GM18520 (cell line): ENCODE data around the gene VDR.

Experiments
- ATAC-seq: cut with Tn5 transposase; IDR thresholded peaks from one replicate; pipeline ENCODE4 v1.9.1; 2021; ENCODE audit not compliant: unreplicated experiment

The VDR gene

DNA sequence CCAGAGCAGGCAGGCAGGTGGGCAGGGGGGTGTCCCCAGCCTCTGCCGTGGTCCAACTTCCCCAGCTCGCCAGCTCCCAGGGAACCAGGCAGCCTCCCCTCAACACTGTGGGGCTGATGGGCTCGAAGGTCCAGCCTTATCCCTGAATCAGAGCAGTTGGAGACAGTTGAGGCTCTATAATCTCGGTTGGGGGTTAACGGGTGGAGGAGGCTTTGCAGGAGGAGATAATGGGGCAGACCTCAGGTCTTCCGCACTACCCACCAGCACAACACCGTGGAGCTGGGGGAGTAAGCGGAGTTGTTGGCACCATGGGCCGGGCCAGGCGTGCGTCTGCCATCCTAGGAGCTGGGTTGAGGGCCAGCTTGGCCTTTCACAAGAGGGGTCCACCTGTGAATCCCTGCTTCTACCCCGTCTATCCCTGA is 71.2 kb downstream of the VDR start:
- ATAC-seq = no peak

DNA sequence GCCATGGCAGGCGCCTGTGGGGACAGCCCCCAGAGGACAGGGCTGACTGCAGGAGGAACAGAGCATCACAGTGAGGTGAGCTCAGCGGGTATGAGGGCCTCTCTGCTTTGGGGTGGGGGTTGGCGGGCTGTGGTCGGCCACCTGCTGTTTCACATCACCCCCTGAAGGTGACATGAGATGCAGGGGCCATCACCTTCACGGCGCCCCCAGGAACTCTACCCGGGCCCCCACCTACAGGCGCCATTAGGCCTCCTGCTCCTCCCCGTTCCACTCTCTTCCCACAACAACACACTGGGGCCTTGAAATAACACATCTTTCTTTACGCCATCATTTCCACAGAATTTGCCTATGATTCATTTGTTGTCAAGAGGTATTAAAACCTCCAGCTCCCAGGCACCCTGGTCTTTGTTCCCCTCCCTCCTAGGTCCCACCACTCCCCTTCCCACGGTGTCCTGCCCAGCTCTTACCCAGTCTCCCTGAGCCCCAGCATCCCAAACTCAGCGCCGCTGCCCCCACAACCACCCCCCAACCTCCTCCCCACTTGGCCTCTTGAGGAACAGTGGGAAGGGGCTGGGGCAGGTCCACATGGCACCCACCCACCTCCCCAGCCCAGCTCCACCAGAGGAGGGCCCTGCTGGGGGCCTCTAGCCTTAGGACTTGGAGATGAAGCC is 72.4 kb downstream of the VDR start:
- no peak for ATAC-seq

DNA sequence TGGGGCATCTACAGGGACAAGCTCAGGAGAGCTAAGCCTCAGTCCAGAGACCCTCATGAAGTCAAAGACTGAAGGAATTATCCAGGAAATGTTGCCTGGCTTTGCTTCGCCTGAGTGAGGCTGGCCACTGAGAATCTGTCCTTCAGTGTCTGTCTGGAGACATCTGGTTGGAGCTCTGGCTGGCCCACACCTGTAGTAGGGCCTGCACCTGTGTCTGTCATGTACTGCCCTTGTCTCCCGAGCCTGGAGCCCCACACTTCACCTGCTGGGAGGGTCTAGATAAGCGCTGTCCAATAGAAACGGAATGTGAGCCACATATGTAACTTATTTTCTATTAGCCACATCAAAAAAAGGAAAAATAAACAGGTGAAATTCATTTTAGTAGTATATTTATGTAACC is 75.2 kb downstream of the VDR start:
- no peak for ATAC-seq

DNA sequence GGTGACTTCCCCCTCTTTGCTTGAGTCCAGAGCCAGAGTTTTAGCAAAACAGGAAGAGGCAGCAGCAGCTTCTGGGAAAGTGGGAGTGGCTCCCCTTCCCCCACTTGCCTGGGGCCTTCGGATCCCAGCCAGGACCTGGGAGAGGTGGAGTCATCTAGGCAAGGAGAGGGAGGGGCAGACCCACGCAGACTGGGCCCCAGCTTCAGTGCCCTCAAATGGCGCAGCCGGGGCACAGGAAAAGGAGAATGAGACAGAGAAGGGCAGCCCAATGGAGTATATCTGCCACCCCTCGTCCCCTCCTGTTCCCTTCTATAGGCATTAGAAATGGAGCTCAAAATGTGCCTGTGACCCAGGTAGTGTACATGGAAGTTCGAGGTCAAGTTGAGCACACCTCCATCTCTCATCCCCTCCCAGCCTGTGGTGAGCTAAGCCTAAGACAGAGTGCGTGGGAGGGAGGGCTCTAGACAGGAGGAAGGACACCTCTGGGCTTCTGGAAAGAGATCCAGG is 75.8 kb downstream of the VDR start:
- ATAC-seq = no peak

DNA sequence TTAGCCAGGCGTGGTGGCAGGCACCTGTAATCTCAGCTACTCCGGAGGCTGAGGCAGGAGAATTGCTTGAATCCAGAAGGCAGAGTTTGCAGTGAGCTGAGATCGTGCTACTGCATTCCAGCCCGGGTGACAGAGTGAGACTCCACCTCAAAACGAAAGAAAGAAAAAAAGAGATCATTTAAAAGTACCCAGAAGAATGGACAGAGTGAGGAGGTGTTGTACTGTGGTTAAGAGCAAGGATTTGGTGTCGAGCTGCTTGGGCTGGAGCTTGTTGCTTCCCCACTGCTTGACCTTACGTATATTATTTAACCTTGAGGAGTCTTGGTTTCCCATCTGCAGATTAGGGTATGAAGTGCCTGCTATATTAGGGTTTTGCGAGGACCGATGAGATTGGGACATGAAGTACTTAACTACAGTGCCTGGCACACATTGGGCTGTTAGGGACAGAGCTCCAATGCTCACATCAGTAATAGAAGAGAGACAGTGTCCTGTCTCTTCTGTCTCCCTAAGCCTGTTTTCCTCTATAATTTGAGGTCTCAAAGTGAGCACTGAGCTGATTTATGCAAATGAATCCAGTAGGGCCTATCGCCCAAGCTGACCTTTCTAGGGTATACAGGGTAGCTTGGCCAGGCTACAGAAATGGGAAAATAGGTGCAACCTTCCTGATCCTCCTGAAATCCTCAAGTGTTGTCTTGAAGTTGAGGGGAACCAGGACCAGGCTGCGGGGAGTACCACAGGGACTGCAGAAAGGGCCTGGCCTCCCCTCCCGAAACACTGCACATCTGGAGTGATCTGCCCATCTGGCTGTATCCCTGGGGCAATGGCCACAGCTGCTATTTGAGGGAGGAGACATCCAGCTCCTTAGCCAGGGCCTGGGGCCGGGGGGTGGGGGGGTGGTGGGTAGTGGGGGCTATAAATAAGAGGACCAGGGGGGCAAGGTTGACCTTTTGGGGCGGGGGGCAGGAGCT is 76.5 kb downstream of the VDR start:
- no peak for ATAC-seq

DNA sequence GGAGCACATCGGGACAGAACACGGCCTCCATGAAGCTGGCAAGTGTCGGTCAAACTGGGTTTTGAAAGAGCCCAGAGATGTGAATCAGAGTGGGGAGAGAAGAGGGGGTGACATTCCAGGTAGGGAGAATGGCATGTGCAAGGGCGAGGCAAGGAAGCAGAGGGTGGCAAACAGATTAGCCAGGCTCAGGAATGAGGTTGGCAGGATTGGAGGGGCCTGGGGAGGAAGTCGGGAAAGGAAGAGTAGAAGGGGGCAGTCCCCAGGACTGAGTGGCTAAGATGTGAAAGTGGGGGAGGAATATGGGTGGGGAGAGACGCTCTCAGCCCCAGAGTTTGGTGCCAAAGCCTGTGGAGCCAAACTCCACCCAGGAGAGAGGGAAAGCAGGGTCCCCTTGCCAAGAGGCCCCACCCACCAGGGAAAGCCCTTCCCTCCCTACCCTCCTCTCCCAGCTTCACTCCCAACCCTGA is 79.6 kb downstream of the VDR start:
- ATAC-seq = no peak

DNA sequence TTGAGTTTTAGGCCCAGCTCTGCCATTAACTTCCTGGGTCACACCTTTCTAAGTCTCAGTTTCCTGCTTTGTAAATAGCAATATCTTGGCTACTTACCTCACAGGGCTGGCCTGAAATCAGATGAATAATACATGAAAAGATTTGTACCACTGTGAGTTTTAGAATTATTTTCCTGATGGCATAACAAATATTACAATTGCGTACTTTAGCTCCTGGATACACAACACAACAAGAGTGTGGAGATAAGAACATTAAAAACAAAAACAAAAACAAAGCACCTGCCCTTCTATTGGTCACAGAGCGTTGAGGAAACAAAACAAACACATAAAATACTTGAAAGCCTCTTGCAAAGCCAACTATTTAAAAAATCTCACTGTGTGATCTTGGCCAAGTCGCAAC is 80.2 kb downstream of the VDR start:
- ATAC-seq = no peak

DNA sequence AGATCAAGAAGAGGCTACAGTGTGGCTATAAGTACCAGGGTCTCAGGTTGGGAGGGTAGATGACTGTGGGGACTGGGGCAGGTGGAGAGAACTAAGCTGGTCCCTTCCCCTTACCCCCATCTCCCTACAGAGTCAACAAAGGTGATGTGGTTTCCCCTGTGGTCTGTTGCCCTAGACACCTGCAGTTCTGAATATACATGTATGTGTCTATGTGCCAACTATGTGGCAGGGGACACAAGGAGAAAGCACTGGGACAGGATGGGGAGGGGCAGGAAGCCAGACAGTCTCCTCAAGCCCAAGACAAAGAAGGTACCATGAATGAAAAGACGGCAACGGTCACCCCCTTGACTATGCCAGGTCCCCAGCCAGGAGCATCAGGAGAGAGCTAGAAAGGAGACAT is 80.6 kb downstream of the VDR start:
- ATAC-seq = no peak

DNA sequence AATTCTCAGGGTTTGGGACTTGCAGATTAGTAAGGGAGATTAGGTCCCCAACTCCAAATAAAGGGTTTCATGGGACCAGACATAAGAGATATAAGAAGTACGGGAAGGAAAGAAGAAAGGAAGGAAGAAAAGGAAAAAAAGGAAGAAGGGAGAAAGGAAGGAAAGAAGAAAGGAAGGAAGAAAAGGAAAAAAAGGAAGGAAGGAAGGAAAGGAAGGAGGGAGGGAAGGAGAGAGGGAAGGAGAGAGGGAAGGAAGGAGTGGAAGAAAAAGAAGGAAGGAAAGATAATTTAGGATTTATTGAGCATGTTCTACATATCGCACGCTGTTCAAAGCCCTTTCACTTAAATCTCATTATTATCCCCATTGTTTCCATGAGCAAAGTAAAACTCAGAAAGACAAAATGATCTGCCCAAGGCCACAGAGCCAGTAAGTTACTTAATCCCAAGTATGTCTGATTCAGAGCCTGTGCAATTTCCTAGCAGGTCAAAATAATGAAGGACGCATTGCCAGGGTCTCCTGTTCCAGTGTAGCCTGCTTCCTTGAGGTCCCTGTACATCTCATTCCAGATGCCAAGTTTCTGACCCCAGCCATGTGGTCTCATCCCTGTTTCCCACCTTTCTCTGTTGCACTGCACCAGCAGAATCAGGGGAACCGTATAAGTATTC is 81.2 kb downstream of the VDR start:
- ATAC-seq = no peak

DNA sequence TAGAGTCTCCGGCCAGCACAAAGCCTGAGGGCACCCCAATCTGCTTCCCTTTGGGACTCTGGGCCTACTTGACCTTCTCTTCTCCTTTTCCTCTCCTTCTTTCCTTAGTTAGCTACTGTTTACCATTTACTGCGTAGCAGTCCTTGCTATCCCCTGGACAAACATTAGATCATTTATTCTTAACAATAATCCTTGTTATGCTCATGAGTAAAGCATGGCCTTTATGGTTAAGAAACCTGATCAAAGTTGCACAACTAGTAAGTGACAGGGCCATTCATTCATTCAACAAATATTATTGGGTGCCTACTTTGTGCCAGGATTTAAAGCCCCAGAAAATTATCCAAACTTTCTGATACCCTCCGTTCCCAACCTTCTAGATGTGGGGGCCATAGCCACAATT is 81.9 kb downstream of the VDR start:
- no peak for ATAC-seq

DNA sequence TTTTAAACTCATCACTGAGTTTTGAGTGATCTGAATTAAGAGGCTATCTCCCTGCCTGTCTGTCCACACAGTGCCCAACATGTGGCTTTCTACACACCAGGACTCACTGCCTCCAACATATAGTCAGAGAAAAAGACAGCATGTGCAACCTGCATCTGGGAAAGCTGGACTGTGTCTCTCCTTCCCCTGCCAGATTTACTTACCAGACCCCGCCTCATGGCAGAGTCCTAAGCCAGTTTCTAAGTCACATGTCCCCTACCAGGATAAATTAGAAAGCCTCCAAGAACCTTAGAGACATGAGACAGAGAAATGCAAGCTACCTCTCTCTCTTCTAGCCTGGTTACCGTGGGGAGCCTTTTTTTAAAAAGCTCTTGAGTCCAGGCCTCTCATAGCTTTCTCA is 82.4 kb downstream of the VDR start:
- ATAC-seq = no peak

DNA sequence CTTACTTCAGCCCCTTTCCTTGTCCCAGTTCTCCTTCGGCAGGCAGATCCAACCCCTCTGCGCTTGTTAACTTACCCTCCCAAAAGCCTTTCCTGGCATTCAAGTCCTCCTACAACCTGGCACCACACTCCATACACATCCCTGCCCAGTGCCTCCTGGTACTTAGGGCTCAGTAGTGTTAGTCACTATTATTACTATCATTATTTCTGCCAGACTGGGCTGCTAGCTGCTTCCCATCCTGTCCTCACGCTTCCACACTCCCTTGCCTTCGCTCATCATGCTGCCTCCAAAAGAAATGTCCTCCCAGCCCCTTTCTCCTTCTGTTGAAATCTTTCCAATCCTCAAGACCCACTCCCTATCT is 83.5 kb downstream of the VDR start:
- ATAC-seq = no peak

DNA sequence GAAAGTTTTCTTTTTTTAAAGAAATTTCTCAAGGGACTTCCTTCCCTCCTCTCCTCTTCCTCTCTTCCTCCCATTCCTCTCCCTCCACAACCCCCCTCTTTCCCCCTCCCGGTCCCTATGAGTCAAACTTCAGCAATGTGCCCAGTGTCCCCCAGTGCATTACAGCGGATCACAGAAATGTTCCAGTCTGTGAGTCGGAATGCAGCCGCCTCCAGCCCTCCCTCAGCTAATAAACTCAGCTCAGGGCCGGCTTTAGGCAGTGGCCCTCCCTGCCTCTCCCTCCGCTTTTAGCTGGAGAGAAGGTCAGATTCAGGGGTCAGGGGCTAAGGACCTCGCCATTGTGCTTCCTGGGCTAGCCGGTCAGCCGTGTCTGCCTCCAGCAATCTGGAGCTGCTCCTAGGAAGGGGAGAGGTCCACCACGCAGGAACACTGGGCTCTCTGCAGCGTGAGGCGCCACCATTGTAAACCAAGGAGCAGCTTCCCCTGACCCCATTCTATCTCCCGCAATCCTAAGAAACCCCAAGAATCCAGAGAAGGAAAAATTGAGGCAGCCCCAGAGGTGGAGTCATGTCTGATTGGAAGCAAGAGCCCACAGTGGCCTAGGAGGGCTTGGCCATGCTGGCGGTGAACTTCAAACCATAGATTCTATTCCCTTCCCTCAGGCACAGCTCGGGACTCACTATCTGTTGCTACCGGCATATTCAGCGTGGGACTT is 84.0 kb downstream of the VDR start:
- no peak for ATAC-seq

DNA sequence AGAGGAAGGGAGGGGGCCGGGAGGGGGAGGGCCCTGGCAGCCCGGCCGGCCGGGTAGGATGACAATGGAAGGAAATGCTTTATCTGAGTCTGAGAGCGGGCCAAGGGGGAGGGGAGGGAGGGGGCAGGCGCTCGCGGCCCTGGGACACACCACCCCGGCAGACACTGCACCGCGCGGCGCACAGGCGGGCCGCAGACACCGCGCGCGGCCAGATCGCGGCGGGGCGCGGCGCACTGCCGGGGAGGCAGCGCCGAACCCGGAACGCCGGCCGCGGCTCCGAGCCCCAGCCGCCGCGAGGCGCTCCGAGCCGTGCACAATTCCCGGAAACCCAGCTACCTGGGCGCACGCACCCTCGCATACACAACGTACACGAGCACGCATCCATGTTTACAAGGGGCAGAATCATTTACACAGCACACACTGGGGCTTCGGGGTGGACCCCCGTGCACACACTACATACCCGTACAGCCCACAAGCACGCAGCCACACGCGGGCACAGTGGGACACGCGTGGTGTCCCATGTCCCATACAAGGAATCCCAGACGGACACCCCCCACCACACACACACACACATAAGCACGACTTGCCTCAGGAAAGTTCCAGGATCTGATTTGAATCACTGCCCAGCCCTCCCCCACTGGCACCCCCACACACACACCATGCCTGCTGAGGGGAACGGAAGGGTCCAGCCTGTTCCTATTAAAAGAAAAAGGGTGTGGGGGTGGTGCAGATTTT is 84.7 kb downstream of the VDR start, which contains the start of gene HDAC7:
Gene HDAC7, minus strand, starts transcription at position 8 of the 735 bp plus-strand sequence. CDS start 118 bp downstream, outside the sequence.
- no peak for ATAC-seq

DNA sequence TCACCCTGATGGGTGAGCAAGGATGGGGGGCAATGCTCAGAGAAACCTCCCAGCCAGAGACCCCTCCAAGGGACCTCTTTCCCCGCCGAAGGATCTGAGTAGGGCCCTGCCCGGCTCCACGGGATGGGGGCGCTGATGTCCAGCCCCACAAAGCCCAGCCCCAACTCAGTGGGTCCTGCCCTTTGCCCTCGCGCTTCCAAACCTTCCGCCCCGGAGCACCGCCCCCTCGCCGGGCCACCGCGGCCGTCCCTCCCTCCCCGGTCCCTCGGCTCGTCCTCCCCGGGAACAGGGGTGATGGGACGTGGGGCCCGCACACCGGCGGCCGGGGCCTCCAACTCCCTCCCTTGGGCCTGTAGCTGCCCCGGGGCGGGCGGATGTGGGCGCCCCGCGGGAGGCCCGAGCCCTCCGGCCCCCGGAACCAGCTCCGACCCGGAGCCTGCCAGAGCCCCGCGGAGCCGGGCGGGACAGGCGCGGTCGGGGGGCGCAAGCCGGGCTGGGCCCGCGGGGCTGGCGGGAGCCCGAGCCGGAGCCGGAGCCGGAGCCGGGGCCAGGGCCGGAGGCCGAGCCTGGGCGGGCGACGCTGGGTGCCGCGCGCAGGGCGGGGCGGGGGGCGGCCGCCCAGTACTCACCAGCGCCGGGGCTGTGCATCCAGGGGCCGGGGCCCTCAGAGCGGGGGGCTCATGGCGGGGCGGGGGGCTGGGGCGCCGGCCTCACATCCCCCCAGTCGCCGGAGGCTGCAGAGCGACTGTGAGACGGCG is 85.5 kb downstream of the VDR start:
- ATAC-seq = no peak

DNA sequence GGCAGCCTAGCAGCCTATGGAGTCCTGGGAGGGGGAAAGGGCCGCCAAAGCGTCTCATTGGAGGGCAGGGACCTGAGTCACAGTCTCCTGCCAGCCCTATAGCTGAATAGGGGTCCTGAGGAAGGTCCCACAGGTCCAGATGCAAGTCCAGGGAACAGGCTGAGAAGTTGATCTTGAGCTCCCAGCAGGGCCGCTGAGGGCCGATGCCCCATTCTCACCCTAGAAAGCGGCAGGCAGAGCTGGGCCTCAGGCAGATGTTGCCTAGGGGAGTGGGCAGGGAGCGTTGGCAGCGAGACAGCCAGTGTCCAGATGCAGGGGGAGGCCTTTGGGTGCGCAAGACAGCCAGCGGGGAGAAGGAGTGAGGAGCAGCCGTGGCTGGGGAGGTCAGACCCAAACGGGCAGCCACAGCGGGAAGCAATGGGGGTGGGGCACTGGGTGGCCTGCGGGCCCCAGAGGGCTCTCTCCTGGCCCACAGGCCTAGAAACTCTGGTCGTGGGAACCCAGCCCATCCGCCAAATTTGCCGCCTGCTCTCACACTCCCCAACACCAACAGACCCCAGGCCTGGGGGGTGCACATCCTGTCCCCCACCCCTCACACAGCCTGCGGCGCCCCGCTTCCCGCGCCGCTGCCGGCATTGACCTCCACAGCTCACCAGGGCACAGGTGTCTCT is 86.2 kb downstream of the VDR start:
- ATAC-seq = no peak

DNA sequence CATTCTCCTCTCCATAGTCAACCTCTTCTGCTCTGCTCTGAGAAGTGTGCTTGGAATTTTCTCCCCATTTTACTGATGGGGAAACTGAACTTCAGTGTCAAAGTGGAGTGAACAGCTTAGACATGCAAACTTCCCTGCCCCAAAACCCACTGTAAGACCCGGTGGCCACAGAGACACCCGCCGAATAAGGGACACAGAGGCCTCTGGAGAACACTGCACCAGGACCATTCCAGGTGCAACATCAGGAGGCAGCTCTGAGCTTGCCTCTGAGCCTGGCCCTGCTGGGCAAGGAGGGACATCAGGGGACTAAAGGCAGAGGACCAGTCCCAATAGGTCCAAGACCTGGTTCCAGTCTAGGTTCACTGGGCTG is 86.8 kb downstream of the VDR start:
- no peak for ATAC-seq

DNA sequence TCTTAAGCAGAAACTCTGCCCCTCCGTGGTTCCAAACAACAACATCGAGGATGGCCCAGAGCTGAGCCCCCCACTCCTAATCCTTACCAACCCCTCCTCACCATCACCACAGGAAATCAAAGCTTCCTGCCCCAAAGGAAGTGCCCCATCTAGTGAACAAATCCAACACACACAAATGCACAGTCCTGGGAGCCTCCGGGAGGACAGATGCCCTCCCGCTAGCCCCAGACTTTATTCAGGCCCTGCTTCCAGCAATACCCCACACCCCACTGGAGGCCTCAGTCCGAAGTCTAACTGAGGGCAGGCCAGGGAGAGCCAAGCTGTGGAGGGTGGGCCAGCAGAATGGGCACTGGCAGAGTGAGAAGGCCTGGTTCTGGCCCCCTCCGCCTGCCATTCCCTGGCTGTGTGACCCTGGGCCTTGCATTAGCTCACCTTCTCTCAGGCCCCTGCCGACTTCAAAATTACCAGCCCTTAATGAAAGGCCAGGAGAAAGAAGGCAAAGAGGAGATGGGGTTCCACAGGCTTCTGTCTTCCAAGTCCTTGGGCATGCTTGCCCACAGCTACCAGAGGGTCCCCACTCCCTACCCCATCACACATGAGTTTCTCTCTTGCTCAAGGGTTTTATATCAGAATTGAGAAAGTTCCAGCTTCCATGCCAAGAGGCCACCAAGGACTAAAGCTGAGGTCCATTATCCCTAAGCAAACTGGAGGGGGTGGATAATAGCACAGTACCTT is 87.4 kb downstream of the VDR start:
- ATAC-seq = no peak
